Heart left ventricle (tissue), 16 donors: Measurements from ENCODE around the gene OPCML. TPM values are rescaled to one million over a fixed set of nuclear protein-coding genes. Genes with fewer than 3 reads are reported as not detected.

Experiments used
- ATAC-seq, 4 donors: fragments of 200-7000 bp; cut with Tn5 transposase; one replicate each; pipeline ENCODE4 v1.9.1; 2020 to 2022; ENCODE audit warnings: moderate library complexity in 4 of 4, mild to moderate bottlenecking in 3 of 4, moderate number of reproducible peaks in 1 of 4
- DNase-seq, 5 donors: peaks; one replicate each; pipeline ENCODE4 v3.0.0-alpha.2; 2020
- H3K27ac ChIP-seq, 12 donors: fragments of 200-600 bp; sonication (generic) in 4 of 12; one replicate each; pipeline versions ENCODE4 v1.5.0 to v1.8.0; 2016 to 2022; ENCODE audit warnings: mild to moderate bottlenecking in 2 of 12
- H3K27me3 ChIP-seq, 9 donors: fragments of 200-600 bp; sonication (generic) in 2 of 9; one replicate each; pipeline versions ENCODE4 v1.5.1 to v1.8.0; 2016 to 2022; ENCODE audit warnings: mild to moderate bottlenecking in 3 of 9
- H3K36me3 ChIP-seq, 9 donors: fragments of 200-600 bp; sonication (generic) in 2 of 9; one replicate each; pipeline versions ENCODE4 v1.5.0 to v1.8.0; 2018 to 2022; ENCODE audit warnings: mild to moderate bottlenecking in 2 of 9
- H3K4me1 ChIP-seq, 12 donors: fragments of 200-600 bp; sonication (generic) in 4 of 12; one replicate each; pipeline versions ENCODE4 v1.5.0 to v1.8.0; 2016 to 2022; ENCODE audit warnings: mild to moderate bottlenecking in 3 of 12
- H3K4me3 ChIP-seq, 12 donors: fragments of 200-600 bp; sonication (generic) in 4 of 12; one replicate each; pipeline versions ENCODE4 v1.5.0 to v1.8.0; 2017 to 2022; ENCODE audit warnings: mild to moderate bottlenecking in 9 of 12, moderate library complexity in 4 of 12
- H3K9me3 ChIP-seq, 12 donors: fragments of 200-600 bp; sonication (generic) in 4 of 12; one replicate each; pipeline versions ENCODE4 v1.5.0 to v1.8.0; 2016 to 2022; ENCODE audit warnings: mild to moderate bottlenecking in 1 of 12
- POLR2A ChIP-seq, 2 donors: fragments of 450-650 bp; IDR thresholded peaks; one replicate each; pipeline ENCODE4 v1.6.1; 2017; ENCODE audit warnings: antibody characterized with exemption in 2 of 2, mild to moderate bottlenecking in 2 of 2, moderate library complexity in 2 of 2
- WGBS, 4 donors: extraction: QIAGEN DNeasy Blood & Tissue Kit in 2 of 4; methylation state at CpG; one replicate each; pipeline versions ENCODE4 v1.1.5 to v1.1.7; 2013 to 2018; 5-methylcytosine and 5-hydroxymethylcytosine counted together
- intact Hi-C, 10 donors: fragments of 100-400 bp; cut with DNase I; formaldehyde crosslinking; loops; one replicate each; pipeline versions ENCODE4 v1.11.1 to v1.14.2; 2022
- polyA plus RNA-seq, 2 donors: library from polyadenylated mRNA; stranded (reverse); fragments of 200-250 nt; gene quantifications; one replicate each; pipeline ENCODE4 v1.2.3, GENCODE V29; 2013
- total RNA-seq, 9 donors: library from RNA; depleted of rRNA in 2 of 9; stranded (reverse); fragments of >200 nt in 2 of 9; fragmentation: NEBNext Ultra II Directional in 3 of 9; extraction: Animal tissue kit (Norgen Biotek cat#: 25700) in 3 of 9; gene quantifications; one replicate each; pipeline versions ENCODE4 v1.1.0 to v1.2.4, GENCODE V29; 2016 to 2023
- TF ChIP-seq, protein P1 (sequence below), 12 donors: fragments of 200-600 bp; sonication (generic) in 4 of 12; IDR thresholded peaks; one replicate each; pipeline versions ENCODE4 v1.5.0 to v1.8.0; 2018 to 2022; ENCODE audit warnings: antibody characterized with exemption in 12 of 12, mild to moderate bottlenecking in 5 of 12
- donor health status: ischemic (EF 13 %, LVEDD 7.1; RV severe dilation, severe dysfunction).
- donor health status: healthy with polysubstance abuse.
- donor health status: DM: no; HTN: yes; CAD: no.
- donor health status: DM: no; HTN: no; CAD: no.
- donor health status: ischemic (EF 25% LVEDD 6.9; RV normal size, moderate dysfunction).
- donor health status: ischemic (EF 25% LVEDD 5.7; RV mildly dilated, moderate dysfunction).
- donor health status: healthy.
- donor health status: DM: yes; HTN: yes; CAD: no.
- donor health status: ischemic (EF 35%, LVEDD 5.7; RV mildly dilated, moderate dysfunction).
- donor health status: nonischemic (EF 11% LVEDD 7.7; RV severe dilation, severe dysfunction).
- donor health status: DM: yes; HTN: yes; CAD: no.
- donor health status: PGD.
- donor health status: ischemic (EF 29% LVEDD 5.4; RV normal size, mild dysfunction).
- donor health status: nonischemic (EF 23%, LVEDD 6.1; RV moderate dilation, normal function).

Gene OPCML
- total and polyA plus RNA-seq, 11 donors: 0.04 to 1.3 (median 0.23) TPM; not detected in 3

DNA sequence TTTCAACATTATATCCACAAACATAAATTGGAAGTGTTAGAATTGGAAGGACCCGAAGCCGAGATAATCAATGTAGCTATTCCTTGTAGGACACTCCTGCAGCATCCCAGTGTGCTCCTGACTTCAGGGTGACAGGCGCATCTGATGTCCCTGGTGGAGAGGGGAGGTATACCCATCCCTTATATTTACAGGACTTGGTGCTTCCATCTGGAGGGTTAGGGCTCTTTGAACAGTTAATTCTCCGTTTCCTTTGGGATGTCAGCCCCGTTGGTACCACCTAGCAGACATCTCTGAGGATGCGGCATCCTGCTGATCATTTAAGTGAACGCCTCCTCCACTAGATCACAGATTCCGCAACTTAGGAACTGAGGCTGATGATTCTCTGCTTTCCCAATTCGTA, 451.3 kb downstream of the OPCML start:
- intact Hi-C loops: loop anchor here in 7 of 10 donors (5.0 to 10.0 kb wide), 7 partner anchors 76 to 756 kb away; no protein-coding TSS in a partner anchor
- no peaks in the 10 kb centered on the region for H3K36me3 ChIP-seq
- H3K4me1 ChIP-seq: peaks cover 0 to 10% (median 4%) of the 10 kb centered on the region in 12 donors
- H3K27ac ChIP-seq: no peak overlapping the region
- TF ChIP-seq, protein P1, sequence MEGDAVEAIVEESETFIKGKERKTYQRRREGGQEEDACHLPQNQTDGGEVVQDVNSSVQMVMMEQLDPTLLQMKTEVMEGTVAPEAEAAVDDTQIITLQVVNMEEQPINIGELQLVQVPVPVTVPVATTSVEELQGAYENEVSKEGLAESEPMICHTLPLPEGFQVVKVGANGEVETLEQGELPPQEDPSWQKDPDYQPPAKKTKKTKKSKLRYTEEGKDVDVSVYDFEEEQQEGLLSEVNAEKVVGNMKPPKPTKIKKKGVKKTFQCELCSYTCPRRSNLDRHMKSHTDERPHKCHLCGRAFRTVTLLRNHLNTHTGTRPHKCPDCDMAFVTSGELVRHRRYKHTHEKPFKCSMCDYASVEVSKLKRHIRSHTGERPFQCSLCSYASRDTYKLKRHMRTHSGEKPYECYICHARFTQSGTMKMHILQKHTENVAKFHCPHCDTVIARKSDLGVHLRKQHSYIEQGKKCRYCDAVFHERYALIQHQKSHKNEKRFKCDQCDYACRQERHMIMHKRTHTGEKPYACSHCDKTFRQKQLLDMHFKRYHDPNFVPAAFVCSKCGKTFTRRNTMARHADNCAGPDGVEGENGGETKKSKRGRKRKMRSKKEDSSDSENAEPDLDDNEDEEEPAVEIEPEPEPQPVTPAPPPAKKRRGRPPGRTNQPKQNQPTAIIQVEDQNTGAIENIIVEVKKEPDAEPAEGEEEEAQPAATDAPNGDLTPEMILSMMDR (IDR thresholded peaks at IDR 0.05): no peak
- TF ChIP-seq POLR2A (IDR thresholded peaks at IDR 0.05): no peak
- H3K4me3 ChIP-seq: no peak overlapping the region
- no peaks in the 10 kb centered on the region for H3K9me3 ChIP-seq
- H3K27me3 ChIP-seq: peaks cover 0 to 77% (median 15%) of the 10 kb centered on the region in 9 donors
- 75 to 94% (median 80%) methylated on average over 8 to 9 of the region's 9 CpGs for WGBS, 4 donors
- ATAC-seq: no peak
- no peak for DNase-seq

DNA sequence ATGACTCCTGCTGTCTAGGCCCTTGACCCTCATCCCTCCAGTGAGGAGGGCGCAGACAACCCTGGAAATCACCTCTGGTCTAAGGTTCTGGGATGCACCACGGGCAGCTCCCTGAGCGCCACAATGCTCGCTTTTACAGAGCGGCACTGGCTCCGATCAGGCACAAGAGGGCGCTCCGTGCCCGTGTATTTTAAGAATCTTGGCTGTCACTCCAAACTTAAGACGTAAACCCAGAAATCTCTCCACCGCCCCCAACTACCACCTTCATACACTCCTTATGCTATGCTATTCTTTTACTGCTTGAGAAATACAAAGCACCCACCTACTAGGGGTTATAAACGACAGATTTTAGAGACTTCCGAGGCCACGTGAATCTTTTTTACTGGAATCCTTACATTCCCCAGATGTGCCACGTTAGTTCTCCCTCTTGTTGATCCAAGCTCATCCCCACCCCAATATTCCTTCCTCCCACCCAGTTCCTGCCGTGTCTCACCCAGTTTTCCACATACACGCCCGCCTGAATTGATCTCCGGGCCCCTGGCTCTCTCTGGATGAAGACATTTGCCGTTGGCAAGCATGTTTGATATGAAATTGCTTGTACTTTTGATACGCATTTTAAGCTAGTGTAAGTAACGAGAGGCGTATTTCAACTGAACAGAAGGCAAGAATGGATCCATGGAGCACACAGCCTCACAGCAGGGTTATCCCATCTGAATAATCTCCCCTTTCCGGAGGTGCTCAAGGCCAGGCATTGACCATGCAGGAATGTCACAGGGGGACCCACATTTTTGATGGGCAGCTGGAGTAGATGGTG, 453.5 kb downstream of the OPCML start:
- 28 to 30% (median 29%) methylated on average over 23 to 24 of the region's 24 CpGs for WGBS, 4 donors
- ATAC-seq: peak in 3 of 4 donors; percentile 44 to 54 (median 45)
- Histone ChIP-seq H3K27ac (no peak overlapping the region), H3K9me3 (no peaks in the 10 kb centered on the region), H3K4me1 (peaks cover 0 to 10% (median 4%) of the 10 kb centered on the region in 12 donors), H3K27me3 (peaks cover 0 to 64% (median 9%) of the 10 kb centered on the region in 9 donors), H3K4me3 (no peak overlapping the region), H3K36me3 (no peaks in the 10 kb centered on the region)
- intact Hi-C loops: loop anchor here in 6 of 10 donors (1.0 to 5.0 kb wide), 3 partner anchors 84 to 757 kb away; no protein-coding TSS in a partner anchor
- no peak for TF ChIP-seq POLR2A (IDR thresholded peaks at IDR 0.05)
- TF ChIP-seq, protein P1 (IDR thresholded peaks at IDR 0.05): peak; percentile 55 to 83 (median 74)
- DNase-seq: peak in 1 of 5 donors; percentile 27

DNA sequence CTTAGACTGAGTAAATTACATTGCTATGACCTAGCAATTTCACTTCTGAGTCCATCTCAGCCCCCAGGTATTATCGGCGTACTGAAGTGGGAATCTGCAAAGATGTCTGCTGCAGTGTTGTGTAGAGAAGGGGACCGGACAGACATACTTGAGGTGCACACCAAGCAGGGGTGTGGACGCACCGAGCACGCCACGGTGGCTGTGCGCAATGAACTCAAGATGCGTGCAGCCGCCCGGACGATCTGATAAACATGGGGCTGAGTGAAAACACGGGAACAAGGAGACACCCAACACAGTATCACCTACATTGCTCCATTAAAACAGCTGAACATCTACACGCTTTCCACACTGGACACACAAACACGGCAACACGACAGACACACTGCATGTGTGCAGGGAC, 454.3 kb downstream of the OPCML start:
- intact Hi-C loops: loop anchor here in 6 of 10 donors (1.0 to 5.0 kb wide), 3 partner anchors 84 to 757 kb away; no protein-coding TSS in a partner anchor
- no peak for DNase-seq
- ATAC-seq: no peak
- no peak for TF ChIP-seq POLR2A (IDR thresholded peaks at IDR 0.05)
- TF ChIP-seq, protein P1 (IDR thresholded peaks at IDR 0.05): no peak
- H3K9me3 ChIP-seq: no peaks in the 10 kb centered on the region
- peaks cover 0 to 6% (median 0%) of the 10 kb centered on the region in 12 donors for H3K4me1 ChIP-seq
- WGBS, 4 donors: 78 to 87% (median 82%) methylated on average over 16 of the region's 16 CpGs
- no peaks in the 10 kb centered on the region for H3K36me3 ChIP-seq
- H3K4me3 ChIP-seq: no peak overlapping the region
- no peak overlapping the region for H3K27ac ChIP-seq
- H3K27me3 ChIP-seq: peaks cover 0 to 59% (median 4%) of the 10 kb centered on the region in 9 donors

DNA sequence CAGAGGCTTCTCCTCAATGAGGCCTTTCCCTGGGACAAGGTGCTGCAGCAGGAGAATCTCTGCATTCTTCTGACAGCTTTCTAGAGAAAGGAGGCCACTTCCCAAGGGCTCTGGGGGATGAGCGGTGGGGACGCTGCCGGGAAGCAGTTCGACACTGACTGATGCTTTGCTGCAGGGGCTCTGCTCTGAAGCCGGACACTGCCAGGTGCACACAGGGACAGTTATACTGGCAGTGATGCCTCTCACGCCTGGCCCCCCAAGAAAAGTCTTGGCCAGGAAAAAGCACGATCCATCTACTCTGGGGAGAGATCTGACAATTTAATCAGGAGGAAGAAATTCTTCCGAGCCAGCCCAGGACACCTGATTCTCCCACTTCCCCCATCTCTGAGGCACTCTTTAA, 456.9 kb downstream of the OPCML start:
- DNase-seq (no peak), ATAC-seq (no peak)
- intact Hi-C loops: loop anchor here in 1 of 10 donors (5.0 kb wide), 1 partner anchor 87 kb away; no protein-coding TSS in a partner anchor
- TF ChIP-seq, protein P1 (IDR thresholded peaks at IDR 0.05): no peak
- TF ChIP-seq POLR2A (IDR thresholded peaks at IDR 0.05): no peak
- WGBS, 4 donors: 67 to 77% (median 74%) methylated on average over 8 of the region's 8 CpGs
- Histone ChIP-seq H3K4me3 (no peak overlapping the region), H3K27me3 (peaks cover 0 to 59% (median 10%) of the 10 kb centered on the region in 9 donors), H3K4me1 (no peaks in the 10 kb centered on the region), H3K36me3 (no peaks in the 10 kb centered on the region), H3K27ac (no peak overlapping the region), H3K9me3 (no peaks in the 10 kb centered on the region)
